ENCODE data around the gene BCAS3.
"Not testable (repeated sequence)": the region's sequence is repeated elsewhere in the genome, so short reads cannot be mapped to it uniquely, and the experiment has no call there.

The BCAS3 gene

DNA sequence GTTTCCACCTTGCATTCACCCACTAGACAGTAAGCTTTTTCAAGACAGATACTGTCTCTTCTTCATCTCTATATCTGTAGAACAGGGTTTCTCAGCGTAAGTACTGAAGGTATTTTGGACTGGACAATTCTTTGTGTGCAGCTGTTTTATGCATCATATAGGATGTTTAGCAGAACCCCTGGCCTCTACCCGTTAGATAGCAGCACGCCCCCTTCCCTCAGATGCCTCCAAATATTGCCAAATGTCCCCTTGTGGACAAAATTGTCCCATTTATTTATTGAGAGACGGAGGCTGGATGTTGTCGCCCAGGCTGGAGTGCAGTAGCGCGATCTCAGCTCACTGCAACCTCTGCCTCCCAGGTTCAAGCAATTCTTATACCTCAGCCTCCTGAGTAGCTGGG, 458.6 kb downstream of the BCAS3 start:
- no peak for DNase-seq

DNA sequence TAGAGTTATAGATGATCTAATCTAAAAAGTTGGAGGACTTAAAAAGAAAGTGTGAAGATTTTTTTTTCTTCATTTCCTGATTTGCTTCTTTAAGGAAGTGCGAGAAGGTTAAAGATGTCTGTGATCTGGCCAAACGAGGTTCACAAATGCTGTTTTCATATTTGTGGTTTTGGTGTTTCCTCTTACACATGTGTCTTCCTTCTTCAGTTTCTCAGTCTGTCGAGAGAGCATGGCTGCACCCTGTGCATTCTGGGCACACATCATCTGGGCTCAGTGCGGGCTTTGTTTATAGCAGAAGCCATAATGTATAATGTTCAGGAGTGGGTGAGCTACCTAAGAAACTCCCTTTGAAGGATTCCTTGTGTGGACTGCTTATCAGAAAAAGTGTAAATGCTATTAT, 461.6 kb downstream of the BCAS3 start:
- no peak for DNase-seq

DNA sequence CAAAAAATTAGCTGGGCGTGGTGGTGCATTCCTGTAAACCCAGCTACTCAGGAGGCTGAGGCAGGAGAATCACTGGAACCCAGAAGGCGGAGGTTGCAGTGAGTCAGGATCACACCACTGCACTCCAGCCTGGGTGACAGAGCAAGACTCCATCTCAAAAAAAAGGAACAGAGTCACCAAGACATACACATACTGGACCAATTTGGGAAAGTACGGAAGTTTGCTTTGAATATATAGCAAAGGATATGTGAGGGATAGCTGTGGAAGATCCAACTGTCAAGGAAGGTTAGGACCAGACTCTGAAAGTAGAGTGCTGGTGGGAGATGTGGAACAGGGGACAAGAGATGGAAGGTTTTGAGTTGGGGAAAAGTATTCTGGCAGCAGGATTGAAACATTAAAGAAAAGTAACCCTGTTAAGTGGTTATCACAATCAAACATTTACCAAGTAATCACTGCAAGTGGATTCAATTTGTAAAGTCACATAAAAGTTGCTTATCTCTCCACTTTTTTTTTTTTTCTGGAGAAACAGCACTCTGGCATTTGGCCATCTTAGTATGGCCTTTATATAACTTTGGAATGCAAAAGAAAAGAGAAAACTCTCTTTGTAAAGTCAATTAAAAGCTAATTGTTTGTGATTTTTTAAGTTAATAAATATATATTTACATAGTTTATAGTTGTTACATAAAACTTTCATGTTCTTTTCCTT, 462.6 kb downstream of the BCAS3 start:
- DNase-seq, result no peak

DNA sequence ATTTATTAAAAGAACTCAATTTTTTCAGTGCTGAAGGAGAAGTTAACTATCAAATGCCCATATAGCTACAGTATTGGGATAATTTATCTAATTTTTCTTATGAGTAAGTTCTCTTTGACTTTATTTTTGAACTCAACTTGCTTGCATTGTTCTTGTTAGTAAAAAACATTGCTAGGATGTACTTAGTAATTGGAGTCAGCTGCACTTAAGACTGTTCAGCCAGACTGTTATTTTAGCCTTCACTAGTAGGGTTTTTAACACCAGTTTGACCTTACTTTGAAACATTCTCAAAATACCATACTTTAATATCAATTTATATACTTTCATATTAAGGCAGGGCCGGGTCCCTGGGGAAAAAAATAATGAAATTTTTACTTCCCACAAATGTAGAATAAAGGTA, 465.4 kb downstream of the BCAS3 start:
- no peak for DNase-seq

GRCh38 chr17:61144137-61144536, 466.5 kb downstream of the BCAS3 start:
- no peak for DNase-seq

DNA sequence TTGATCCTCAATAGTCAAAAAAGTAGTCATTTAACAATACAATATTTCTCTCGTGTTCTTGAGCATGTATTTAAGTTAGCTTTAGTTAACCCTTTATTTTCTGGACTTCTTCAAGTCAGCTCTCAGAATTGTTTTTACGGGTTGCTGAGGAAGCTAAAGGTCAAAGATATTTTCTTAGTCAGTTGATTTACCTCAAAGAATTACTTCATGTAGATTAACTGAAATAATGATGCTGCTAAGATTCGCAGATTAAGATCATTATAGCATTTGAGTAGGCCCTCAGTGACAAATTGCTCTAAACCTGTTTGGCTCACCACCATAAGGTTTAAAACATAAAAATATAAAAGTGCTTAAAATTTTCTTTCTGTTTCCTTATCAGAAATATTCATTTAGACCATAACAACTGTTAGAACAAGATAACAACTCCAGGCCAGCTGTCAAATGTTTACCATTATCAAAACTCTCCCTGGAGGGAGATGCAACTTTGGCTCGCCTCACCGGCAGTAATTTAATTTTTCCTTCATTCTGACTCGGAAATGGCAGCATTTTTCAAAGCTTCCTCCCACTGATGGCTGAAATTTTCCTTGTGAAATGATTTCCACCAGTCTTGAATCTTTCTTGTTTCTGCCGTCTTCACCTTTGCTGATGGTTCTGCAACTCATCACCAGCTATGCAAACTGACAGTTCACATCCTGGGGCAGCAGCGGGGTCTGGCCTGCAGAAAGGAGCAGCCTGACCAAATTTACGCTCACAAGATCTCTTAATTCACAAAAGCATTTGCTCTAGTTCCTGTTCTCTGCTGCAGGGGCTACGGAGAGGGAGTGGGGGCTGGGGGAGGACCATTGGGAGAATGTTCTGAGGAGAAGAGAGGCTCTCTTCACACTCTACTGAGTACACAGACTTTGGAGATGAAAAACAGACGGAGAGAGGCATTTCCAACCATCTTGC, 467.2 kb downstream of the BCAS3 start:
- DNase-seq, result no peak

DNA sequence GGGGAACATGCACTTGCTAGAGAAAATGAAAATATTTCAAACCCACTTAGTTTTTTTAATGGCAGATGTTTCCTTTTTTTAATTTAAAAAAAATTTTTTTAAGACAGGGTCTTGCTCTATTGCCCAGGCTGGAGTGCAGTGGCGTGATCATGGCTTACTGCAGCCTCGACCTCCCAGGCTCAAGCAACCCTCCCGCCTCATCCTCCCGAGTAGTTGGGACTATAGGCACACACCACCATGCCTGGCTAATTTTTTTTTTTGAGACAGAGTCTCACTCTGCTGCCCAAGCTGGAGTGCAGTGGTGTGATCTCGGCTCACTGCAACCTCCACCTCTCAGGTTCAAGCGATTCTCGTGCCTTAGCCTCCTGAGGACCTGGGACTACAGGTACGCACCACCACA, 469.2 kb downstream of the BCAS3 start:
- DNase-seq, result not testable (repeated sequence)

GRCh38 chr17:61149106-61149825, 471.6 kb downstream of the BCAS3 start:
- DNase-seq, result no peak

GRCh38 chr17:61149862-61150362, 472.3 kb downstream of the BCAS3 start:
- no peak for DNase-seq

DNA sequence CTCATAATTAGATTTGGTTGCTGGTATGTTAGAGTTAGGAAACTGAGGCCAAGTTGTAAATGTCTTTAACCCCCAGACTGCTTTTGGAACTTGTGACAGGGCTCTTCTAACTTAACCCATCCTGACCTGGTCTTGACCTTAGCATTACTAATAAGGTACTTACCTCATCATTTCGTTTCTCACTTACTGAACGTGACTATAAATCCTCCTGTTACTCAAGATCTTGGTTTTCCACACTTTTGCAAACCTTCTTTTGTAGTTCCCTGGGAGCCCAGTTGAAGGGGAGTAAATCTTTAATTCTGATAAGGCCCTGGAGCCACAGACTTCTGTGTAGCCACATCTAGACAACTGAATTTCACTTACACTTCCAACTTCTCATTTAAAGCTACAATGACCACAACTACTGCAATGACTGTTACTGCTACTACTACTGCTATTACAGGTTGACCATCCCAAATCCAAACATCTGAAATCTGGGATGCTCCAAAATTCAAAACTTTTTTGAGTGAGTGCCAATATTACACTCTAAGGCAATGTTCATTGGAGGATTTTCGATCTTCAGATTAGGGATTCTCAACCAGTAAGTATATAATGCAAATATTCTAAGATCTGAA, 473.1 kb downstream of the BCAS3 start:
- DNase-seq, result no peak

DNA sequence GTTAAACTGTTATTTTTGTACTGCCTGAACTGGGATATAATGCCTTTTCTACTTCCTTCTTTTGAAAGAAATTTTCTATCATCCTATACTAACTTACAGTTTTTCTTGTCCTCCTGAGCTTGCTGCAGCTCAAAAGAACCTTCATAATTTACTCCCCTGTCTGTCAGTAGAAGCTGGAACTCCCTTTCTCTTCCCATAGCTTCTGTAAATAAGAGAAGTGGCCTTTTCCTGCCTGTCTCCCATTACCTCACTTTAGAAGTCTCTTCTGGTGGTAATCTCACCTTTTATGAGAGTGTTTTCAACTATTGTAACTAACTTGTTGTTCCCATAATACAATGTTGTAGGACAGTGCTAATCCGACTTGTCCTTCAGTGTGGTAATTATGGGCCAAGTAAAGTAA, 475.2 kb downstream of the BCAS3 start:
- DNase-seq, result no peak

DNA sequence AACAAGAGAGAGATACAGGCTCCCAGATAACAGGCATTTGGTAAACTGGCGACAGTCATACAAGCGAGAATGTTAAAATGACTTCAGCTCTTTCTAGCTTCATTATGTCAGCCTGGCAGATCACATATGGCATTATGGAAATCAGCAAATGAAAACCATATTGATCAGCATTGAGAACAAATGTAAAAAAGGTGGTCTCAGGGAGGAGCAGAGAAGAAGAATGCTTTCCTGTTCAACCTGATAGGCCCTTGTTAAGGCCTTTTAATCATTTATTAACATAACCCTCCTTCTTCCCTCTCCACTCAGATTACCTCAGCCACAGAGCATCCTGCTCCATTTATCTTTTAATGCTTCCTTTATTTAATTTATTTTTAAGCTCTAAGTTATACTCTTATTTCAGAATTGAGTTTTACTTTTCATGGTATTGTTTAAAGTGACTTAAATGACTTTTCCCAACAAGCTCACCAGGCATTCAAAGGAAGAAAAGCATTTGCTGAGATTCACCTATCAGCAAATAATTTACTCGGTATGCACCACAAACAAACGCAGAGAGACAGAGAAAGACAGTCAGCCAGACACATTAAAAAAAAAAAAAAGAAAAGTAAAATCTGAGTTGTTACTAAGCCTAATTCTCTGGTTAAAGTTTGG, 478.1 kb downstream of the BCAS3 start:
- no peak for DNase-seq

- peak; percentile 48 for DNase-seq
Measured at GRCh38 chr17:61157246-61157886, 479.7 kb downstream of the BCAS3 start.

DNA sequence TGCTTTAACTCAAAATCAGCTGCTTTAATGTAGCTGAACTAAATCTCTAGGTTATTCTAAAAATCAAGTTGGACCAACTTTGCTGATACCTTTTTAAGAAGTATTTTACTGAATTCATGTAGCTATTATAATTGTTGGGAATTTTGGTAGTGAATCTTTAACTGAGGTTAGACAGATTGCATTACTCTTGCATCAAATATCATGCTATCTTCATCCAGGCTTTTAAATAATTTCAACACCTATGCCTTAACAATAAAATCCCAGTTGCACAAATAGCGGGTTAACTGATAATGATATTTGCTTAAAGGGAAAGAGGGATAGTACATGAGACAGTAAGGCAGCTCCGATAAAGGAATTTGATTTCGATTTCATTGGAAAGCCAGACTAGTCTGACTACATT, 480.7 kb downstream of the BCAS3 start:
- no peak for DNase-seq

GRCh38 chr17:61159221-61159814, 481.7 kb downstream of the BCAS3 start:
- DNase-seq, result no peak

- no peak for DNase-seq
Measured at GRCh38 chr17:61160204-61160603, 482.6 kb downstream of the BCAS3 start.

GRCh38 chr17:61160789-61161445, 483.3 kb downstream of the BCAS3 start:
- DNase-seq, result no peak

GRCh38 chr17:61161615-61162134, 484.0 kb downstream of the BCAS3 start:
- no peak for DNase-seq

- no peak for DNase-seq
Measured at GRCh38 chr17:61164517-61164916, 486.9 kb downstream of the BCAS3 start.

GRCh38 chr17:61167075-61167474, 489.4 kb downstream of the BCAS3 start:
- no peak for DNase-seq

DNA sequence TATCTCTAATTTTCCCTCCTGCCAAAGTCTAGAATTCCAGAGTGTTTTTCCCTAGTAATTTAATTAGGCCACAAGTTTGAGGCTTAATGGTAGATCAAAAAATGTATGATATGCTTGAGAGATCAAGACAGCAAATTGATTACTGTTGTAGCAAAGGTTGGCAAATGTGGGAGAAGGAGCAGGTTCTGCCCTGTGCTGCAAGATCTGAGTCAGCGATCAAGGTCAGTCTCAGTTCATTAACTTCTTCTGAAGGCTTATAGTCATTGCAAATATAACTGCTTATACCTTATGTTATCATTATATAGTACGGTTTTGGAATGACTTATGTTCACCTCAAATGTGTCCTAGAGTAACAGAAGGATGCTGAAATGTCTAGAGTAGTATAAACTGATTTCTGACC, 490.9 kb downstream of the BCAS3 start:
- DNase-seq, result no peak

Data from NCI-H2081 treated with DMSO at 0.1 percent for 48 hours (cell line).